Gastrocnemius medialis (tissue), 4 donors: ENCODE measurements around the gene HBD. TPM values are rescaled to one million over a fixed set of nuclear protein-coding genes. Genes with fewer than 3 reads are reported as not detected.

Experiments
- ATAC-seq, 2 donors: fragments of 150-250 bp; one replicate each; pipeline ENCODE4 v1.9.1; 2016
- DNase-seq, 2 donors: peaks; one replicate each; pipeline ENCODE4 v3.0.0-alpha.2; 2019
- H3K27ac ChIP-seq, 4 donors: fragments of 200-600 bp; sonication (generic); 1 replicate in 1 of 4; 2 replicates in 3 of 4; pipeline ENCODE4 v1.5.1; 2016 to 2018; ENCODE audit warnings: mild to moderate bottlenecking in 2 of 4, moderate library complexity in 1 of 4
- H3K27me3 ChIP-seq, 3 donors: fragments of 200-600 bp; sonication (generic) in 2 of 3; 1 replicate in 1 of 3; 2 replicates in 2 of 3; pipeline versions ENCODE4 v1.5.1 to v1.6.0; 2016 to 2019; ENCODE audit warnings: mild to moderate bottlenecking in 1 of 3, moderate library complexity in 1 of 3
- H3K36me3 ChIP-seq, 2 donors: fragments of 200-600 bp; sonication (generic) in 1 of 2; one replicate each; pipeline ENCODE4 v1.5.1; 2017 to 2018
- H3K4me1 ChIP-seq, 2 donors: fragments of 200-600 bp; sonication (generic) in 1 of 2; one replicate each; pipeline ENCODE4 v1.5.1; 2016 to 2017; ENCODE audit warnings: mild to moderate bottlenecking in 2 of 2
- H3K4me3 ChIP-seq, 4 donors: fragments of 200-600 bp; sonication (generic) in 3 of 4; 1 replicate in 1 of 4; 2 replicates in 3 of 4; pipeline ENCODE4 v1.5.1; 2016 to 2019; ENCODE audit warnings: mild to moderate bottlenecking in 2 of 4
- H3K9me3 ChIP-seq, 3 donors: fragments of 200-600 bp; sonication (generic) in 2 of 3; 1 replicate in 1 of 3; 2 replicates in 2 of 3; pipeline ENCODE4 v1.5.1; 2016 to 2019
- POLR2A ChIP-seq, 2 donors: fragments of 450-650 bp; IDR thresholded peaks; one replicate each; pipeline ENCODE4 v1.6.1; 2017; ENCODE audit warnings: antibody characterized with exemption in 2 of 2, mild to moderate bottlenecking in 2 of 2, moderate library complexity in 2 of 2
- in situ Hi-C, 4 donors: fragments of 200-750 bp; cut with MboI; loops; one replicate each; pipeline versions ENCODE4 v1.15.0 to v1.8.0; 2017; ENCODE audit warnings: low sequenced_read_pairs in 4 of 4
- intact Hi-C: fragments of 100-400 bp; cut with DNase I; formaldehyde crosslinking; loops from one replicate; pipeline ENCODE4 v1.15.1; 2023; ENCODE audit warnings: low total_unique reads
- total RNA-seq, 4 donors: library from RNA; depleted of rRNA; stranded (reverse); fragments of >200 nt; gene quantifications; one replicate each; pipeline versions ENCODE4 v1.1.0 to v1.2.3, GENCODE V29; 2016
- TF ChIP-seq, protein P1 (sequence below), 5 experiments: fragments of 450-650 bp in 3 of 5; fragments of 200-600 bp in 2 of 5; sonication (generic) in 2 of 5; IDR thresholded peaks in 4 of 5; conservative IDR thresholded peaks in 1 of 5; 1 replicate in 4 of 5; 2 replicates in 1 of 5; pipeline ENCODE4 v1.5.1; 2016 to 2019; ENCODE audit warnings: antibody characterized with exemption in 5 of 5, mild to moderate bottlenecking in 3 of 5, moderate library complexity in 3 of 5

Gene HBD
- total RNA-seq, 4 donors from 2014 or later, result not detected

GRCh38 chr11:5274395-5274794, 40.1 kb upstream of the HBD start:
- H3K36me3 ChIP-seq, result no peaks in the 10 kb centered on the region
- intact Hi-C loops, result no loop called here
- in situ Hi-C loops, result no loop called here
- DNase-seq, result no peak
- no peak overlapping the region for H3K27ac ChIP-seq
- H3K9me3 ChIP-seq, result no peaks in the 10 kb centered on the region
- TF ChIP-seq, protein P1, sequence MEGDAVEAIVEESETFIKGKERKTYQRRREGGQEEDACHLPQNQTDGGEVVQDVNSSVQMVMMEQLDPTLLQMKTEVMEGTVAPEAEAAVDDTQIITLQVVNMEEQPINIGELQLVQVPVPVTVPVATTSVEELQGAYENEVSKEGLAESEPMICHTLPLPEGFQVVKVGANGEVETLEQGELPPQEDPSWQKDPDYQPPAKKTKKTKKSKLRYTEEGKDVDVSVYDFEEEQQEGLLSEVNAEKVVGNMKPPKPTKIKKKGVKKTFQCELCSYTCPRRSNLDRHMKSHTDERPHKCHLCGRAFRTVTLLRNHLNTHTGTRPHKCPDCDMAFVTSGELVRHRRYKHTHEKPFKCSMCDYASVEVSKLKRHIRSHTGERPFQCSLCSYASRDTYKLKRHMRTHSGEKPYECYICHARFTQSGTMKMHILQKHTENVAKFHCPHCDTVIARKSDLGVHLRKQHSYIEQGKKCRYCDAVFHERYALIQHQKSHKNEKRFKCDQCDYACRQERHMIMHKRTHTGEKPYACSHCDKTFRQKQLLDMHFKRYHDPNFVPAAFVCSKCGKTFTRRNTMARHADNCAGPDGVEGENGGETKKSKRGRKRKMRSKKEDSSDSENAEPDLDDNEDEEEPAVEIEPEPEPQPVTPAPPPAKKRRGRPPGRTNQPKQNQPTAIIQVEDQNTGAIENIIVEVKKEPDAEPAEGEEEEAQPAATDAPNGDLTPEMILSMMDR (IDR thresholded peaks at IDR 0.05 in 4 of 5, conservative IDR thresholded peaks at IDR 0.05 in 1 of 5), result no peak
- TF ChIP-seq POLR2A (IDR thresholded peaks at IDR 0.05), result no peak
- H3K4me3 ChIP-seq, result no peak overlapping the region
- ATAC-seq, result no peak
- H3K4me1 ChIP-seq, result no peaks in the 10 kb centered on the region
- no peaks in the 10 kb centered on the region for H3K27me3 ChIP-seq

- no peak overlapping the region for H3K4me3 ChIP-seq
- DNase-seq (no peak), ATAC-seq (no peak)
- no peak overlapping the region for H3K27ac ChIP-seq
- no peaks in the 10 kb centered on the region for H3K4me1 ChIP-seq
- no peaks in the 10 kb centered on the region for H3K27me3 ChIP-seq
- no peak for TF ChIP-seq POLR2A (IDR thresholded peaks at IDR 0.05)
- TF ChIP-seq, protein P1 (IDR thresholded peaks at IDR 0.05 in 4 of 5, conservative IDR thresholded peaks at IDR 0.05 in 1 of 5), result no peak
- no peaks in the 10 kb centered on the region for H3K36me3 ChIP-seq
- H3K9me3 ChIP-seq, result no peaks in the 10 kb centered on the region
- intact Hi-C loops (no loop called here), in situ Hi-C loops (no loop called here)
Observed at GRCh38 chr11:5272395-5273017, 38.2 kb upstream of the HBD start.

GRCh38 chr11:5269715-5270147, 35.4 kb upstream of the HBD start, which contains the start of gene HBE1:
TSS of gene HBE1 (minus strand) at chr11:5269945. CDS start at chr11:5269890, 55 bp downstream.
- DNase-seq, result no peak

DNA sequence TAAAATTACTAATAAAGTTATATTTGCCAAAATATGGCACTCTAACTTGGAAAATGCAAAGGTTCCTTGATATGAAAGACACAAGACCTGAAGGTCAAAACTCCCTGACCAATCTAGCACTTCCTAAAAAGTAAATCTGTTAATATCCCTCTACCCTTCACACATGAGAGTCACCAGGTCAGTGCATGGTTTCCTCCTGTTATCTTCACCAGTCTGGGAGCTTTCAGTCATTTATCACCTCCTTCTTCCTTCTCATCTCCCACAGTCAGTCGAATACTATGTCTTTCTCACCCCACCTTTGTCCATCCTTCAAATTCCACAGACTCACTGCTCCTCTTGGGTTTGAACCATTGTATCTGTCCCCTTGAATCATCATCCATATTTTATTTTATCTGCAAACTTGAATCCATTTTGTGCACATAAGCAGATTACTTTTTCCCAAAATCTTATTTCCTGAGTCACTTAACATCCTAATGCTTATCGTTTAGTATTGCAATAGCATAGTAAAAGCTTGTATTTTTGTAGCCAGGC, 32.8 kb upstream of the HBD start:
- Histone ChIP-seq H3K27ac (no peak overlapping the region), H3K9me3 (no peaks in the 10 kb centered on the region), H3K4me3 (no peak overlapping the region), H3K36me3 (no peaks in the 10 kb centered on the region), H3K27me3 (no peaks in the 10 kb centered on the region), H3K4me1 (no peaks in the 10 kb centered on the region)
- no peak for TF ChIP-seq POLR2A (IDR thresholded peaks at IDR 0.05)
- TF ChIP-seq, protein P1 (IDR thresholded peaks at IDR 0.05 in 4 of 5, conservative IDR thresholded peaks at IDR 0.05 in 1 of 5), result no peak
- DNase-seq (no peak), ATAC-seq (no peak)
- in situ Hi-C loops (no loop called here), intact Hi-C loops (no loop called here)

More at GRCh38 chr11:5269715-5270147, 35.4 kb upstream of the HBD start, which contains the start of gene HBE1:
- no peak for TF ChIP-seq POLR2A (IDR thresholded peaks at IDR 0.05)
- TF ChIP-seq, protein P1 (IDR thresholded peaks at IDR 0.05 in 4 of 5, conservative IDR thresholded peaks at IDR 0.05 in 1 of 5), result no peak
- Histone ChIP-seq H3K4me3 (no peak within 1 kb of the TSS), H3K27me3 (no peaks in the 10 kb centered on the region), H3K4me1 (no peaks in the 10 kb centered on the region), H3K27ac (no peak within 1 kb of the TSS), H3K9me3 (no peaks in the 10 kb centered on the region), H3K36me3 (no peaks in the 10 kb centered on the region)
- in situ Hi-C loops (no loop called here), intact Hi-C loops (no loop called here)
- ATAC-seq, result no peak
